Keratinocyte (primary cell): Measurements from ENCODE around the gene PDIA6.
A peak's percentile ranks its signal among the peaks of the same experiment; 100 is the strongest.

Source experiments
- CTCF ChIP-seq, 3 experiments: IDR thresholded peaks in 1 of 3; conservative IDR thresholded peaks in 1 of 3; optimal IDR thresholded peaks in 1 of 3; 2 replicates in 2 of 3; 3 replicates in 1 of 3; pipeline versions ENCODE3 to v1.5.1; 2011; ENCODE audit warnings: low read length in 3 of 3, mild to moderate bottlenecking in 3 of 3, moderate library complexity in 2 of 3, control low read depth in 1 of 3, inconsistent platforms in 1 of 3; ENCODE audit not compliant: insufficient read depth in 2 of 3; ENCODE audit errors: extremely low read depth in 1 of 3
- EZH2 ChIP-seq: IDR thresholded peaks from one replicate; pipeline ENCODE4 v1.6.1; 2012; ENCODE audit warnings: inconsistent platforms, mild to moderate bottlenecking, low read length, moderate library complexity

DNA sequence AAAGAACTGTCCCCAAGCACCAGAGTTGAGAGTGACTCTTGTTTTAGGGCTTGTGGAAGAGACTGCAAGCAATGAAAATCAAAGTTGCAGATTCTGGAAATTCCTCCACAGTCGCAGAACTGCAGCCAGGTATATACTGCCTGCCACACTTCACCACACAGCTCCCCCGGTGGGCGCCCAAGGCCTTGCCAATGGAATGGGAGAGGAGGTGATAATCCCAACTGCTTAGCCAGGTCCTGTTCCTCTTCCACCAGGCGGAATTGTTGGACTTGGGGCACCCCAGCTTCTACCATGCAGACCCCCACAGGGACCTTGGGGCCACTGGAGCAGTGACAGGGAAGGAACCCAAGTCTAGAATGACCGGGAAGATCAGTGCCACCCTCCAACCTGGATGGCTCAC, 4.8 kb upstream of the PDIA6 start:
- peak; percentile 41 to 46 (median 44) for TF ChIP-seq CTCF (optimal IDR thresholded peaks at IDR 0.05 in 1 of 3, IDR thresholded peaks at IDR 0.05 in 1 of 3, conservative IDR thresholded peaks at IDR 0.05 in 1 of 3; ENCODE audit: extremely low read depth in 1 of 3, insufficient read depth in 2 of 3, low read length in 3 of 3)
- peak; percentile 35 for TF ChIP-seq EZH2
